HG02973 (cell line): ENCODE results near the gene ACSS1.

Source experiments
- ATAC-seq: cut with Tn5 transposase; IDR thresholded peaks from one replicate; pipeline ENCODE4 v1.9.1; 2021; ENCODE audit warnings: moderate library complexity; ENCODE audit not compliant: unreplicated experiment

The ACSS1 gene

DNA sequence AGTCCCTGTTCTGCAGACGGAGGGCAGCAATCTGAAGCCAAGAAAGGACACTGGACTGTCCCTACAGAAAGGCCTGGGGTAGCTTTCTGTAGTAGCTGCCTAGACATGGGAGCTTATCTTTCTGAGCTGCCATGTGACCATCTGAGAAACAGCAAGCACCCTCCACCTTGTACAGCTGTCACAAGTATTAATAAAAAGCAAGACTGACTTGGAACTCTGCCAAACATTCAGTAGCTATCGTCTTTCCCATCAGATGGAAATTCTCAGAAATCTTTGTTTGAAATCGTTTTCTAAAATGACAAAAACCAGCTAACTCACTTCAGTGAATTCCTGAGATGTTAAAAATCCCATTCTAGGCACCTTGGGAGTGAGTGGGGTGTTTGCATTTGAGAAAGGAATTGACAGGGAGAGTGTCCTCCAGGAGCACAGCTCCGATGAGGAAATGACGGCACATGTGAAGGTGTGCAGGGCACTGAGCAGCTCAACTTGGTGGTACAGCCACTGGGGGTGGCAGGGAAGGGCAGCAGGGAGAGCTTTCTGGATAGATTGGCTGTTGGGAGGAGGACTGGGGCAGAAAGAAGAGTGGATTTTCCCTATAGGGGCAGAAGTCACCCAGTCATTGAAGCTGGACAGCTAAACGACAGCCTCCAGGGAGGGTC, 24.5 kb downstream of the ACSS1 start:
- no peak for ATAC-seq

GRCh38 chr20:25032478-25033264, 25.3 kb downstream of the ACSS1 start:
- ATAC-seq = no peak

- no peak for ATAC-seq
Measured at GRCh38 chr20:25032065-25032477, 25.9 kb downstream of the ACSS1 start.

- no peak for ATAC-seq
Measured at GRCh38 chr20:25031241-25031640, 26.7 kb downstream of the ACSS1 start.

GRCh38 chr20:25030649-25031207, 27.2 kb downstream of the ACSS1 start:
- ATAC-seq = no peak

GRCh38 chr20:25030007-25030648, 27.8 kb downstream of the ACSS1 start:
- no peak for ATAC-seq

- ATAC-seq = no peak
Measured at GRCh38 chr20:25025986-25026605, 31.8 kb downstream of the ACSS1 start.

DNA sequence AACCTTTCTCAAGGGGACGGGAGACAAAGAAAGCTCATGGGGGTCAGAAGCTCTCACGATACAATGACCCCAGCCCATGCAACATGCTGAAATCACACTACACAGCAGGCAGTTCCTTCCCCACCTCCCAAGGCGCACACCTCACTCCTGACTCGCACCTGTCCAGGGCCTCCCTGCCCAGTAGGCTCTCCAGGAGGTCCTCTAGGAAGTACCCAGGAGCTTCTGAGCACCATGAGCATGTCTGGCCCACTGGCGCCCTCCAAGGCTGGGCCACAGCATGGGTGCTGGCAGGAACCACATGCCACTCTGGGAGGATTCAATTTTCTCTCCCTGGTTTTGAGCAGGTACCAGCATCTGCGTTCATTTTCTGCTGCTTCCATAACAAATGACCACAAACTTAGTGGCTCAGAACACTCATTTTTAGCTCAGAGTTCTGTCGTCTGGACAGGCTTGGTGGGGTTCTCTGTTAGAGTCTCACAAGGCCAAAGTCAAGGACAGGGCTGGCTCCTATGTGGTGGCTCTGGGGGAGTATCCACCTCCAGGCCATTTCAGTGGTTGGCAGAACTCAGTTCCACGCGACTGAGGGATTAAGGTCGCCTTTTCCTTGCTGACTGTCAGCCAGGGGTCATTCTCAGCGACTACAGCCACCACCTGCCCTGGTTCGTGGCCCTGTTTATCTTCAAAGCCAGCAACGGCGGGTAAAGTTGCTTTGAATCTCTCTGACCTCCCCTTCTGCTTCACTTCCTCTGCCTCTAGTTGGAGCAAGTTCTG, 32.7 kb downstream of the ACSS1 start:
- ATAC-seq = no peak

GRCh38 chr20:25024171-25024570, 33.8 kb downstream of the ACSS1 start:
- no peak for ATAC-seq

GRCh38 chr20:25023356-25023755, 34.6 kb downstream of the ACSS1 start:
- ATAC-seq = no peak

GRCh38 chr20:25022680-25023079, 35.3 kb downstream of the ACSS1 start:
- no peak for ATAC-seq

DNA sequence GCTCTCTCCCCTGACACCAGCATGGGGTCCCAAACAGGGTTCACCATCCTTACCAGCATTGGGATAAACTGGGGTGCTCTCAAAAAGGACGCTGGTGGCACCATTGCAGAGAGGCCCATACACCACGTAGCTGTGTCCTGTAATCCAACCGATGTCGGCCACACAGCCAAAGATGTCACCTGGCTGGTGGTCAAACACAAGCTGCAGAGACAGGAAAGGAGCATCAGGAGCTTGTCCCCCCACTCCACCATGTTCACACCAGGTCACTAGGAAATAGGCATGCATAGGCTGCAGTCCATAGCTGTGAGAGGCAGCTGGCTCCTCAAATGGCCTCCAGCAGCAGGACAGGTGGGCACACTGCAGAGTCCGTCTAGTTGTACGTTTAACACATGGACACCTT, 36.6 kb downstream of the ACSS1 start:
- no peak for ATAC-seq

DNA sequence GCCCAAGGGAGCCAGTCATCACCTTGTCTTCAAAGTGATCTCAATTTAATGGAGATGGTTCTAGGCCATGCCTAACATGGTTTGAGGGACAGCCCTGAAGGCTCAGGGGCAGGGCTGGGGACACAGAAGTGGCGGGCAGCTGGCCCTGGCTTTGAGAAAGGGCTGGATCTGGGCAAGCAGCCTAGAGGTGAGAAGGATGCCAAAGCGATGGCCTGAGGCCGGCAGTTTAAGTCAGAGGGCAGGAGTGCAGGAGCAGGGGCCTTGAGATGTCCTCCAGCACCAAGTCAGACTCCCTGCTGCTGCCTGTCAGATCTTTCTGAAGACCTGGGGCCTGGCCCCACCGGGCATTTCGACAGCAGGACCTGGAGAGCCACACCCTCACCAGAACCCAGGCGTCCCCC, 37.0 kb downstream of the ACSS1 start:
- ATAC-seq = no peak

DNA sequence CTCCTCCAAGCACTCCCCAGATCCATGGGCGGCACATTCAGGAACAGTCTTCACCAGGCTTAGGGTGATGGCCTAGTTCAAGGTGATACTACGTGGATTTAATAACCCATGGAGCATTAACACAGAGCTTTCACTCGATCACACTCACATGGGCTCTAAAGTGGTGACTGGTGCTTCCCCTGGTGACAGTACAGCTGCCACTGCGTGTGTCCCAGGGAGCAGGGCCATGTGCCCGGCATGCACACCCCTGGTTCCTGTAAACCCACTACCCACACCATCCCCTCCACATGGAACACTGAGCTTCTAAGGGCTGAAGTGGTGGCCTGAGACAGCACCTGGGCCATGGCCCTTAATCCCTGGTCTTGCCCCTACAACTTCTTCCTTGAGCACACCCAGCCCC, 37.6 kb downstream of the ACSS1 start:
- no peak for ATAC-seq

DNA sequence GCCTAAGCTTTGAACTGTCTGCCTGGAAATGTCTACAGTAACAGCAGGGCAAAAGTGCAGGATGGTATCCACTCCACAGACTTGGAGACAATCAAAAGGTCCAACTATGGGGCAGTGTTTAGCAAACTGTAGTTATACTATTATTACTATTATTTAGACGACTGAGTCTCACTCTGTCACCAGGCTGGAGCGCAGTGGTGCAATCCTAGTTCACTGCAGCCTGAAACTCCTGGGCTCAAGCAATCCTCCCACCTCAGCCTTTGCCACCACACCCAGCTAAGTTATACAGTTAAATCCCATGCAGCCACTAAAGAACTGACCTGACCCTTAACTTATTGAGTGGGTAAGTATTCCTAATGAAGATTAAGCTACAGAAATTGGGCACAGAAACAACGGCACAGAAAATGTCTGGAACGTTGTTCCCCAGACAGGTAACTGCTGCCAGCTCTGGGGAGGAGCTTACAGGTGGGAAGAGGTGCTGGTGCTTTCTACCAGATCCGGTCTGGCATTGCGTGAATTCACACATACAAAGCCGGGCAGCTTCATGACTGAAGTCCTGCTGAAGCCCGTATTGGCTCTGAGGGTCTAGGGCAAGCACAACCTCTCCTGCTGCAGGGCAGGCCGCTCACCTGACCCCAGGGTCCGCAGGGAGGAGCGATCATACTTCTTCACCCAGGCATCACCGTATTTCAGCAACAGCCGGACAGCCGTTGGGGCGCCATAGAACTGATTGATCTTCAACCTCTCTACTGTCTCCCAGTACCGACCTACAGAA, 38.4 kb downstream of the ACSS1 start:
- ATAC-seq = no peak

DNA sequence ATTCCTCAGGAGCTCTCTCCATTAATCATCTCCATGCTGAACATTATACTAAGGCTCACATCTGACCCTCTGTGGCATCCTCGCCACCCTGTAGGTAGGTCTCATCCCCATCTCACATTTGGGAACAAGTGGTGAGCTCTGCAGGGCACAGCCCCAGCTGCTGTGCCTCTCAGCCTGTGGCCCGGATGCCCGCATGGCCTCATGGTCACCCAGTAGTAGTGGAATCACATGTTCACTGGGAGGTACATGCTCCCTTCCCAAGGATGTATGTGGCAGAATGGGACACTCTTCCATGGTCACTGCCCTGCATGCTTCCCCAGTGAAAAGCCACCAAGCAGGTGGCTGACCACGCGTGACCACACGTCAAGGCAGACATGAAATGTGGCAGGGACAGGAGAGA, 39.1 kb downstream of the ACSS1 start:
- no peak for ATAC-seq

- ATAC-seq = no peak
Measured at GRCh38 chr20:25018425-25018824, 39.5 kb downstream of the ACSS1 start.

DNA sequence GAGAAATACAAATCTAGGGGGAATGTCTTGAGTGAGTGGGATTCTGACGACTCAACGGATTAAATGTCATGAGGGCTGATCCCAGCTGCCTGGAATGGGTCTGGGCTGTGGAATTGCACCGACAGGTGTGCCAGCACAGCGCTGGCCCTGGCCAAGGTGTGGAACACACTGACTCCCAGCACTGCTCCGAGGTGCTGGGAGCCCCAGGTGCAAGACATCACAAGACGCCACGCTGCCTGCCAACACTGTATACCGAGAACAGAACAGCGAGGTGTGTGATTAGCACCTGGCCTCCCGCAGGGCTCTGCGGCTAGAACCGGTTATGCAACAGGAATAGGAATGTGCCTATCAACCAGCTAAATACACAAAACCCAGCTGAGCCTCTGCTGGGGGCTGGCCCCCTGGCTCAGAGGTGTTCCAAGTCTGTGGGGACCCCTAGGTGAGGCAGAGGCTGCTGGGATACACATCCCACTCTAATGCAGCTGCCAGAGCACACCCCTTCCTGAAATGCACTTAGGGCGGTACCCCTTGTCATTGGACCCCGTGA, 40.6 kb downstream of the ACSS1 start:
- ATAC-seq = no peak

DNA sequence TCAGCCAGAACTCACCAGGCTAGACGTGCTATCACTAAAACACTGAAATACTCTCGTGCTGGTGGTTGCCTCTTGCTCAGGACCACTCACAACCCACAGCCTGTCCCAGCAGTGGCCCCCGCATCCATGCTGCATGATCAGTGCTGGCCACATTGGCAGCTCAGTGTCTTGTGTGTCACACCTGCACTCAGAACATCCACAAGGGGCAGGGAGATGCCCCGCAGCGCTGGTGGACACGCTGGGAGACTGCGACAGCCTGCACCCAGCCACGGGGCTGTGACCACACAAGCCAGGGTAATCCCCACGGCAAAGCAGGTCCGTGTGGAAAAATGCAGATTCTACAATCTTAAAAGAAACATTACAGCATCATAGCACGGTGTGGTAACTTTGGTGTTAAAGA, 41.5 kb downstream of the ACSS1 start:
- ATAC-seq = no peak

DNA sequence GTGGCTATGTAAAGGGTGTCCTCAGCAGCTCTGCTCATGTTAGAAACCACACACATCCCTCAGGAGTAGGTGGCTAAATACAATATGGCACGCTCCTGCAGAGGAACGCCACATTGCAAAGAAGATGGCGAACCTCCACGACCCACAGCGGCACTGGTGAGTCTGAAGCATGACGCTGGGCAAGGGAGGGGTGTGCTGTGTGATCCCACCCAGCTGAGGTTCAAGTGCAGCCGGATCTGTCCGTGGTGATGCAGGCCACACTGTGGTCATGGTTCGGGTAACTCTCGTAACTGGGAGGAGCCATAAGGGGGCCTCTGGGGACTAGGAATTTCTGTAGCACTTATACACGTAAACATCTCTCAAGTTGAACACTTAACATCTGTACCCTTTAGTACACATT, 42.0 kb downstream of the ACSS1 start:
- no peak for ATAC-seq
